H9 (cell line): ENCODE measurements around the gene KCNIP4. TPM values are rescaled to one million over a fixed set of nuclear protein-coding genes. Genes with fewer than 3 reads are reported as not detected.

Experiments used
- DNase-seq: peaks from one replicate; pipeline ENCODE4 v3.0.0-alpha.2; 2017
- H2AFZ ChIP-seq: one replicate; pipeline ENCODE4 v1.6.1; 2013; ENCODE audit warnings: mild to moderate bottlenecking, low read length, control low read depth, moderate library complexity
- H2AK5ac ChIP-seq: 2 replicates; pipeline ENCODE4 v1.6.1; 2013; ENCODE audit warnings: low read length, control low read depth, mixed read lengths; ENCODE audit not compliant: insufficient read length
- H2BK120ac ChIP-seq: one replicate; pipeline ENCODE4 v1.6.1; 2013; ENCODE audit warnings: low read depth, mild to moderate bottlenecking, low read length, control low read depth, inconsistent platforms; ENCODE audit not compliant: poor library complexity, severe bottlenecking
- H2BK12ac ChIP-seq: 2 replicates; pipeline ENCODE4 v1.6.1; 2013; ENCODE audit warnings: low read length, control low read depth, mixed read lengths, low read depth; ENCODE audit not compliant: insufficient read length
- H2BK15ac ChIP-seq: 2 replicates; pipeline ENCODE4 v1.6.1; 2013; ENCODE audit warnings: low read depth, low read length, control low read depth
- H2BK20ac ChIP-seq: one replicate; pipeline ENCODE4 v1.6.1; 2013; ENCODE audit warnings: low read depth, mild to moderate bottlenecking, low read length, control low read depth, inconsistent platforms; ENCODE audit not compliant: poor library complexity, severe bottlenecking
- H2BK5ac ChIP-seq: 2 replicates; pipeline ENCODE4 v1.6.1; 2013; ENCODE audit warnings: low read length, control low read depth, mixed read lengths; ENCODE audit not compliant: insufficient read length
- H3K14ac ChIP-seq: 2 replicates; pipeline ENCODE4 v1.6.1; 2013; ENCODE audit warnings: low read length, control low read depth; ENCODE audit not compliant: insufficient read depth
- H3K18ac ChIP-seq: 2 replicates; pipeline ENCODE4 v1.6.1; 2013; ENCODE audit warnings: low read depth, mild to moderate bottlenecking, mixed read lengths, low read length, control low read depth; ENCODE audit not compliant: insufficient read length
- H3K23ac ChIP-seq: 2 replicates; pipeline ENCODE4 v1.6.1; 2013; ENCODE audit warnings: low read length, control low read depth, mixed read lengths, low read depth; ENCODE audit not compliant: insufficient read length
- H3K23me2 ChIP-seq: 2 replicates; pipeline ENCODE4 v1.6.1; 2013; ENCODE audit warnings: low read depth, mild to moderate bottlenecking, mixed read lengths, low read length, control low read depth; ENCODE audit not compliant: insufficient read length, poor library complexity, severe bottlenecking
- H3K27ac ChIP-seq: 2 replicates; pipeline ENCODE4 v1.5.1; 2013; ENCODE audit warnings: low read length, control low read depth, mixed read lengths, low read depth; ENCODE audit not compliant: insufficient read length
- H3K27me3 ChIP-seq: 2 replicates; pipeline ENCODE4 v1.6.1; 2013; ENCODE audit warnings: low read length, control low read depth, inconsistent platforms; ENCODE audit not compliant: insufficient read depth
- H3K4ac ChIP-seq: 2 replicates; pipeline ENCODE4 v1.6.1; 2013; ENCODE audit warnings: low read depth, mild to moderate bottlenecking, control low read depth, inconsistent platforms, low read length, moderate library complexity
- H3K4me1 ChIP-seq: 2 replicates; pipeline ENCODE4 v1.6.1; 2013; ENCODE audit warnings: low read length, control low read depth, inconsistent platforms; ENCODE audit not compliant: insufficient read depth
- H3K4me2 ChIP-seq: 2 replicates; pipeline ENCODE4 v1.6.1; 2013; ENCODE audit warnings: low read length, control low read depth, mixed read lengths; ENCODE audit not compliant: insufficient read length, insufficient read depth
- H3K56ac ChIP-seq: 2 replicates; pipeline ENCODE4 v1.6.1; 2013; ENCODE audit warnings: low read depth, mild to moderate bottlenecking, mixed read lengths, low read length, control low read depth; ENCODE audit not compliant: insufficient read length
- H3K79me1 ChIP-seq: 2 replicates; pipeline ENCODE4 v1.6.1; 2013; ENCODE audit warnings: low read depth, mild to moderate bottlenecking, moderate library complexity, low read length, control low read depth, inconsistent platforms; ENCODE audit not compliant: insufficient read depth, poor library complexity, severe bottlenecking
- H3K79me2 ChIP-seq: 2 replicates; pipeline ENCODE4 v1.6.1; 2013; ENCODE audit warnings: low read length, control low read depth, inconsistent platforms; ENCODE audit not compliant: insufficient read depth
- H3K9ac ChIP-seq: 2 replicates; pipeline ENCODE4 v1.6.1; 2013; ENCODE audit warnings: low read length, control low read depth, mixed read lengths; ENCODE audit not compliant: insufficient read length; ENCODE audit errors: extremely low read depth
- H3K9me3 ChIP-seq: one replicate; pipeline ENCODE4 v1.6.1; 2013; ENCODE audit warnings: low read depth, low read length, inconsistent platforms; ENCODE audit not compliant: control insufficient read depth
- H3T11ph ChIP-seq: one replicate; pipeline ENCODE4 v1.6.1; 2013; ENCODE audit warnings: mild to moderate bottlenecking, low read length, control low read depth, inconsistent platforms
- H4K20me1 ChIP-seq: one replicate; pipeline ENCODE4 v1.6.1; 2013; ENCODE audit not compliant: control insufficient read depth, insufficient read length, insufficient read depth
- H4K5ac ChIP-seq: 2 replicates; pipeline ENCODE4 v1.6.1; 2013; ENCODE audit warnings: low read depth, mild to moderate bottlenecking, mixed read lengths, low read length, control low read depth; ENCODE audit not compliant: insufficient read length
- H4K8ac ChIP-seq: replicated peaks from 2 replicates; pipeline ENCODE4 v1.6.1; 2013; ENCODE audit warnings: low read length, control low read depth, mixed read lengths, low read depth; ENCODE audit not compliant: insufficient read length
- H4K91ac ChIP-seq: 2 replicates; pipeline ENCODE4 v1.6.1; 2013; ENCODE audit warnings: low read depth, mild to moderate bottlenecking, moderate library complexity, mixed read lengths, low read length, control low read depth; ENCODE audit not compliant: insufficient read length
- H3K27ac Mint-ChIP-seq, 3 experiments: 2 replicates in 2 of 3; 3 replicates in 1 of 3; pipeline ENCODE4 v1.8.0; 2020 to 2021; ENCODE audit warnings: mixed read lengths in 3 of 3, mild to moderate bottlenecking in 1 of 3, moderate library complexity in 1 of 3
- H3K27me3 Mint-ChIP-seq: 2 replicates; pipeline ENCODE4 v1.8.0; 2021; ENCODE audit warnings: low read depth, mild to moderate bottlenecking, moderate library complexity, mixed read lengths
- H3K36me3 Mint-ChIP-seq, 3 experiments: 2 replicates in 2 of 3; 3 replicates in 1 of 3; pipeline ENCODE4 v1.8.0; 2020 to 2021; ENCODE audit warnings: low read depth in 3 of 3, mixed read lengths in 3 of 3; ENCODE audit not compliant: insufficient read depth in 1 of 3
- H3K4me1 Mint-ChIP-seq, 2 experiments: 2 replicates each; pipeline ENCODE4 v1.8.0; 2020; ENCODE audit warnings: mixed read lengths in 2 of 2
- H3K4me3 Mint-ChIP-seq, 2 experiments: 2 replicates in 1 of 2; 3 replicates in 1 of 2; pipeline ENCODE4 v1.8.0; 2020 to 2021; ENCODE audit warnings: mild to moderate bottlenecking in 2 of 2, mixed read lengths in 2 of 2, moderate library complexity in 1 of 2
- H3K9me3 Mint-ChIP-seq, 2 experiments: 2 replicates in 1 of 2; 3 replicates in 1 of 2; pipeline ENCODE4 v1.8.0; 2020; ENCODE audit warnings: mild to moderate bottlenecking in 2 of 2, mixed read lengths in 2 of 2, moderate library complexity in 1 of 2
- WGBS: extraction: QIAGEN DNeasy Blood & Tissue Kit; methylation state at CpG from one replicate; pipeline ENCODE4 v1.1.7; 2013; ENCODE audit warnings: missing lambda C conversion rate, low lambda C conversion rate, mixed read lengths; ENCODE audit not compliant: insufficient read length; ENCODE audit errors: extremely low coverage; 5-methylcytosine and 5-hydroxymethylcytosine counted together
- total RNA-seq: library from RNA; stranded (reverse); gene quantifications from 2 replicates; pipeline ENCODE4 v1.2.1, GENCODE V29; 2021
- TF ChIP-seq, protein P1 (sequence below): fragments of 200-600 bp; sonication (generic); conservative IDR thresholded peaks from 3 replicates; pipeline ENCODE4 v1.8.0; 2021; ENCODE audit warnings: antibody characterized with exemption, mild to moderate bottlenecking

The KCNIP4 gene
- total RNA-seq, 1 experiment from 2014 or later, result not detected

DNA sequence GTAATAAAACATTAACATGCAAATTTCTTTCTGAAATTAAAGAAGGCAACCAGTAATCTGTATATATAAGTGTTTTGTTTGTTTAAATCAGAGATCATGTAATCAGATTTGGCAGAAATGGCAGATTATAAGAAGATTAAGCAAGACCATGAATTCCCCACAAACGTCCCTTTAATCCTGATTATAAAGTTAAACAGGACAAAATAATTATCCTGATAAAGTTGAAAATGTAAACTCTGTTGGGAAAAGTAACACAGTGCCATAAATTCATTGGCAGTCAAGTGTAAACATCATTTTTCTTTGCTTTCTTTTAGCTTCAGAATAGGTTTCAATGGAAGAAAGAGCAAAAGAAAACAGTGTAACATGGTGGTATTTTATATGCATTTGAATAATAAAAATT, 256.3 kb downstream of the KCNIP4 start:
- H2BK12ac ChIP-seq, result no peak overlapping the region
- no CpG with 5 or more reads among the region's 1 CpG for WGBS
- no peak overlapping the region for H3K4me2 ChIP-seq
- Mint-ChIP-seq H3K36me3 (no peaks in the 10 kb centered on the region), H3K4me1 (0 out of 4 replicates have a peak, but pooled peaks cover 0 to 4% of the 10 kb centered on the region in 2 experiments), H3K9me3 (peaks cover 0 to 3% of the 10 kb centered on the region in 2 experiments; a peak in 2 of 5 replicates), H3K27me3 (no peaks in the 10 kb centered on the region), H3K27ac (no peak overlapping the region), H3K4me3 (no peak overlapping the region)
- no peak overlapping the region for H3K14ac ChIP-seq
- DNase-seq, result no peak
- H2AFZ ChIP-seq, result no peak overlapping the region
- H2BK5ac ChIP-seq, result no peak overlapping the region
- H2AK5ac ChIP-seq, result no peak overlapping the region
- H4K91ac ChIP-seq, result no peak overlapping the region
- no peak overlapping the region for H2BK15ac ChIP-seq
- H3K4ac ChIP-seq, result no peak overlapping the region
- no peak overlapping the region for H2BK20ac ChIP-seq
- no peak overlapping the region for H3T11ph ChIP-seq
- H3K9me3 ChIP-seq, result no peaks in the 10 kb centered on the region
- no peak overlapping the region for H3K56ac ChIP-seq
- no peaks in the 10 kb centered on the region for H4K20me1 ChIP-seq
- no peak overlapping the region for H3K9ac ChIP-seq
- H3K79me1 ChIP-seq, result no peaks in the 10 kb centered on the region
- TF ChIP-seq, protein P1, sequence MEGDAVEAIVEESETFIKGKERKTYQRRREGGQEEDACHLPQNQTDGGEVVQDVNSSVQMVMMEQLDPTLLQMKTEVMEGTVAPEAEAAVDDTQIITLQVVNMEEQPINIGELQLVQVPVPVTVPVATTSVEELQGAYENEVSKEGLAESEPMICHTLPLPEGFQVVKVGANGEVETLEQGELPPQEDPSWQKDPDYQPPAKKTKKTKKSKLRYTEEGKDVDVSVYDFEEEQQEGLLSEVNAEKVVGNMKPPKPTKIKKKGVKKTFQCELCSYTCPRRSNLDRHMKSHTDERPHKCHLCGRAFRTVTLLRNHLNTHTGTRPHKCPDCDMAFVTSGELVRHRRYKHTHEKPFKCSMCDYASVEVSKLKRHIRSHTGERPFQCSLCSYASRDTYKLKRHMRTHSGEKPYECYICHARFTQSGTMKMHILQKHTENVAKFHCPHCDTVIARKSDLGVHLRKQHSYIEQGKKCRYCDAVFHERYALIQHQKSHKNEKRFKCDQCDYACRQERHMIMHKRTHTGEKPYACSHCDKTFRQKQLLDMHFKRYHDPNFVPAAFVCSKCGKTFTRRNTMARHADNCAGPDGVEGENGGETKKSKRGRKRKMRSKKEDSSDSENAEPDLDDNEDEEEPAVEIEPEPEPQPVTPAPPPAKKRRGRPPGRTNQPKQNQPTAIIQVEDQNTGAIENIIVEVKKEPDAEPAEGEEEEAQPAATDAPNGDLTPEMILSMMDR, result no peak
- no peak overlapping the region for H4K5ac ChIP-seq
- no peak overlapping the region for H3K23ac ChIP-seq
- H3K27me3 ChIP-seq, result no peaks in the 10 kb centered on the region
- H2BK120ac ChIP-seq, result no peak overlapping the region
- H3K23me2 ChIP-seq, result no peaks in the 10 kb centered on the region
- no peak overlapping the region for H4K8ac ChIP-seq
- no peaks in the 10 kb centered on the region for H3K79me2 ChIP-seq
- no peak overlapping the region for H3K27ac ChIP-seq
- no peaks in the 10 kb centered on the region for H3K4me1 ChIP-seq
- no peak overlapping the region for H3K18ac ChIP-seq
